ENCODE data around the gene SEC23IP. TPM values are rescaled to one million over a fixed set of nuclear protein-coding genes. Genes with fewer than 3 reads are reported as not detected.

Gene SEC23IP
- total RNA-seq, 4 donors from 2014 or later: 8.7 to 70.9 (median 26.5) TPM

DNA sequence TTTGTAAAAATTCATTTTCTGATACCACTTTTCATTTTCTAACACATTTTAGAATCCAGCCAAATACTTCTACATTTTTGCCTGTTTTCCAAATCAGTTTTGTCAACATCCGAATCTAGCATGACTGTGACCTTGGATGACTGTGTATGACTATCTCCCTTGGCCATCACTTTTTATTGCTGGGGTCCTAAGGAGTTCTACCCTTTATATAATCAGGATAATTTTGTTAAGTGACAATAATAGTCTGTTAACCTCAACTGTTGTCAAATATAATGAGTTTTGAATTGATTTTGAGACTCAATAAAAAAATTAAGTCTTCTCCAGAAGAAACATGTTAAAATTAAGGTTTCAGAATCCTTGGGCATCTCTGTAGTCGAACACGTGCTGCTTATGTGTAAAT, 53.3 kb downstream of the SEC23IP start:
- intact Hi-C loops (cut with DNase I; ENCODE audit: low total_unique reads): no loop called here
- TF ChIP-seq POLR2A (IDR thresholded peaks at IDR 0.05): no peak
- TF ChIP-seq, protein P1, sequence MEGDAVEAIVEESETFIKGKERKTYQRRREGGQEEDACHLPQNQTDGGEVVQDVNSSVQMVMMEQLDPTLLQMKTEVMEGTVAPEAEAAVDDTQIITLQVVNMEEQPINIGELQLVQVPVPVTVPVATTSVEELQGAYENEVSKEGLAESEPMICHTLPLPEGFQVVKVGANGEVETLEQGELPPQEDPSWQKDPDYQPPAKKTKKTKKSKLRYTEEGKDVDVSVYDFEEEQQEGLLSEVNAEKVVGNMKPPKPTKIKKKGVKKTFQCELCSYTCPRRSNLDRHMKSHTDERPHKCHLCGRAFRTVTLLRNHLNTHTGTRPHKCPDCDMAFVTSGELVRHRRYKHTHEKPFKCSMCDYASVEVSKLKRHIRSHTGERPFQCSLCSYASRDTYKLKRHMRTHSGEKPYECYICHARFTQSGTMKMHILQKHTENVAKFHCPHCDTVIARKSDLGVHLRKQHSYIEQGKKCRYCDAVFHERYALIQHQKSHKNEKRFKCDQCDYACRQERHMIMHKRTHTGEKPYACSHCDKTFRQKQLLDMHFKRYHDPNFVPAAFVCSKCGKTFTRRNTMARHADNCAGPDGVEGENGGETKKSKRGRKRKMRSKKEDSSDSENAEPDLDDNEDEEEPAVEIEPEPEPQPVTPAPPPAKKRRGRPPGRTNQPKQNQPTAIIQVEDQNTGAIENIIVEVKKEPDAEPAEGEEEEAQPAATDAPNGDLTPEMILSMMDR (IDR thresholded peaks at IDR 0.05): no peak
- Histone ChIP-seq H3K27me3 (no peaks in the 10 kb centered on the region), H3K9me3 (no peaks in the 10 kb centered on the region), H3K36me3 (no peaks in the 10 kb centered on the region), H3K4me1 (no peaks in the 10 kb centered on the region), H3K4me3 (no peak overlapping the region), H3K27ac (no peak overlapping the region)
- no peak for DNase-seq

DNA sequence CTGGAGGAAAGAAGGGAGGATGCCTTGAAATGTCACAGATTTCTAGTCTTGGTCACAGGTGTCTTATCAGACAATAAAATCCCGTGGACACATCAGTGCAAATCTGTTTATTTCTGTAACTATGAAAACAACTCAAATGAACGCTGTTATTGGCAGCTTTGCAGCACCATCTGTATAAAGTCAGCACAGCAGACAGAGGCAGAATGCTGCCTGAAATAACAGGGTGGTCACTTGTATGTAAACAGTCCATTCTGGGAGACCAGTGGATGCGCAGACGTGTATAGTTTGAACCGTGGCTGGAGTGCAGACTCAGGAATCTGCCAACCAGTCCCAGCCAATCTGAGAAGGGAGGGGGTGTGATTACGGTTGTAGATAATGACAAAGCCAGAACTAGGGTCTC, 54.8 kb downstream of the SEC23IP start:
- DNase-seq: no peak
- intact Hi-C loops (cut with DNase I; ENCODE audit: low total_unique reads): no loop called here

GRCh38 chr10:119957451-119957850, 64.9 kb downstream of the SEC23IP start:
- Histone ChIP-seq H3K9me3 (no peaks in the 10 kb centered on the region), H3K27me3 (no peaks in the 10 kb centered on the region), H3K27ac (no peak overlapping the region), H3K4me3 (no peak overlapping the region), H3K4me1 (no peaks in the 10 kb centered on the region), H3K36me3 (no peaks in the 10 kb centered on the region)
- no peak for TF ChIP-seq POLR2A (IDR thresholded peaks at IDR 0.05)
- TF ChIP-seq, protein P1 (IDR thresholded peaks at IDR 0.05): no peak
- no peak for DNase-seq
- intact Hi-C loops (cut with DNase I; ENCODE audit: low total_unique reads): no loop called here

More for the DNA sequence above, 54.8 kb downstream of the SEC23IP start:
- TF ChIP-seq POLR2A (IDR thresholded peaks at IDR 0.05): no peak
- TF ChIP-seq, protein P1 (IDR thresholded peaks at IDR 0.05): no peak
- Histone ChIP-seq H3K27me3 (no peaks in the 10 kb centered on the region), H3K36me3 (no peaks in the 10 kb centered on the region), H3K4me1 (no peaks in the 10 kb centered on the region), H3K27ac (no peak overlapping the region), H3K9me3 (no peaks in the 10 kb centered on the region), H3K4me3 (no peak overlapping the region)

DNA sequence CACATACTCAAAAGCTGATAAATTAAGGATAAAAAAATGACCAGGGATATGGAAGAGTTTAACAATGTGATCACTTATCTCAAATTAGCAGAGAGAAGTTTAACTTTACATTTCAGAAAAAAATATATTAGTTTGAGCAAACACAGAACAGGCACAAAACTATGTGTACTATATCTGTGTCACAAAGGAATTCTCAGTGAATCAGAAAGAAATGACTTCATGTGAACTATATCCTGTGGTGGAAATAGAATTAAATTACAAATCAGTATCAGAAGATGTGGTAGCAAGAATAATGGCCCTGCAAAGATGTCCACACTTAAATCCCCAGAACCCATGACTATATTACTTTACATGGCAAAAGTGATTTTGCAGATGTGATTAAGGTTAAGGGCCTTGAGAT, 70.3 kb downstream of the SEC23IP start:
- intact Hi-C loops (cut with DNase I; ENCODE audit: low total_unique reads): no loop called here
- no peak for TF ChIP-seq POLR2A (IDR thresholded peaks at IDR 0.05)
- TF ChIP-seq, protein P1 (IDR thresholded peaks at IDR 0.05): no peak
- H3K27me3 ChIP-seq: no peaks in the 10 kb centered on the region
- no peak overlapping the region for H3K27ac ChIP-seq
- H3K4me3 ChIP-seq: no peak overlapping the region
- H3K36me3 ChIP-seq: no peaks in the 10 kb centered on the region
- no peaks in the 10 kb centered on the region for H3K4me1 ChIP-seq
- no peaks in the 10 kb centered on the region for H3K9me3 ChIP-seq
- no peak for DNase-seq

GRCh38 chr10:119967066-119967465, 74.5 kb downstream of the SEC23IP start:
- H3K27me3 ChIP-seq: no peaks in the 10 kb centered on the region
- no peak for DNase-seq
- no peaks in the 10 kb centered on the region for H3K9me3 ChIP-seq
- no peaks in the 10 kb centered on the region for H3K36me3 ChIP-seq
- H3K4me1 ChIP-seq: no peaks in the 10 kb centered on the region
- no peak for TF ChIP-seq POLR2A (IDR thresholded peaks at IDR 0.05)
- TF ChIP-seq, protein P1 (IDR thresholded peaks at IDR 0.05): no peak
- no peak overlapping the region for H3K27ac ChIP-seq
- intact Hi-C loops (cut with DNase I; ENCODE audit: low total_unique reads): no loop called here
- H3K4me3 ChIP-seq: no peak overlapping the region
